ENCODE measurements around the gene TRIM36. TPM values are rescaled to one million over a fixed set of nuclear protein-coding genes. Genes with fewer than 3 reads are reported as not detected.

TRIM36 gene
- total and polyA plus RNA-seq, 3 donors from 2014 or later, result 106 to 384 (median 289) TPM

- Histone ChIP-seq H3K4me1 (no peaks in the 10 kb centered on the region), H3K4me3 (no peak overlapping the region), H3K36me3 (ENCODE audit: low read depth, missing control alignments) (no peaks in the 10 kb centered on the region), H3K9me3 (no peaks in the 10 kb centered on the region), H3K27me3 (no peaks in the 10 kb centered on the region), H3K27ac (no peak overlapping the region)
- WGBS, 2 donors, result 84 to 85% methylated on average over 2 of the region's 2 CpGs
- DNase-seq, result no peak
- TF ChIP-seq CTCF (IDR thresholded peaks at IDR 0.05) (no peak), POLR2A (IDR thresholded peaks at IDR 0.05) (no peak)
- intact Hi-C loops (cut with DNase I; ENCODE audit: low total_unique reads), result no loop called here
Observed at GRCh38 chr5:115079924-115080623, 89.6 kb downstream of the TRIM36 start.

Other genes with a start within 250 kb of the TRIM36 start
- 10 to 100 TPM; 10.2 to 12.1 TPM for gene PGGT1B, start 93.0 kb upstream of the TRIM36 start, total RNA-seq
- 15.6 TPM for gene PGGT1B, start 93.0 kb upstream of the TRIM36 start, polyA plus RNA-seq (ENCODE audit: insufficient read depth, low read depth, low replicate concordance)
- 10 to 100 TPM; 20.4 to 30.9 TPM for gene CCDC112, start 126.7 kb upstream of the TRIM36 start, total RNA-seq
- gene CCDC112, start 126.7 kb upstream of the TRIM36 start, polyA plus RNA-seq (ENCODE audit: insufficient read depth, low read depth, low replicate concordance), result 15.3 TPM

Measured in testis (tissue), 3 donors.